SK-N-SH treated with all-trans-retinoic acid at 6 μM for 48 hours (cell line): ENCODE data around the gene PILRA.
"Not testable (repeated sequence)": the region's sequence is repeated elsewhere in the genome, so short reads cannot be mapped to it uniquely, and the experiment has no call there.

Experiments used
- ARNTL ChIP-seq: fragments of 450-650 bp; formaldehyde crosslinking; IDR thresholded peaks from 2 replicates; pipeline ENCODE4 v1.5.0; 2020; ENCODE audit warnings: low read depth, mild to moderate bottlenecking, moderate library complexity, borderline replicate concordance
- GLIS3 ChIP-seq: fragments of 250-450 bp; sonication (Bioruptor Pico); IDR thresholded peaks from 2 replicates; pipeline ENCODE4 v1.5.0; 2020; ENCODE audit warnings: mild to moderate bottlenecking, moderate library complexity
- ISL1 ChIP-seq: fragments of 250-450 bp; sonication (Bioruptor Pico); IDR thresholded peaks from 2 replicates; pipeline ENCODE4 v2.1.2; 2022; ENCODE audit warnings: mild to moderate bottlenecking, moderate library complexity
- PPARA ChIP-seq: fragments of 250-450 bp; sonication (Bioruptor Pico); IDR thresholded peaks from 2 replicates; pipeline ENCODE4 v1.5.0; 2020; ENCODE audit warnings: mild to moderate bottlenecking, borderline replicate concordance
- RARB ChIP-seq: fragments of 250-450 bp; sonication (Bioruptor Pico); IDR thresholded peaks from 2 replicates; pipeline ENCODE4 v1.8.0; 2021; ENCODE audit warnings: mild to moderate bottlenecking, moderate library complexity
- SNAI2 ChIP-seq: fragments of 250-450 bp; sonication (Bioruptor Pico); IDR thresholded peaks from 2 replicates; pipeline ENCODE4 v1.5.0; 2020; ENCODE audit warnings: mild to moderate bottlenecking, moderate library complexity
- TCF4 ChIP-seq: fragments of 250-450 bp; sonication (Bioruptor Pico); IDR thresholded peaks from 2 replicates; pipeline ENCODE4 v1.8.0; 2021; ENCODE audit warnings: mild to moderate bottlenecking, moderate library complexity, borderline replicate concordance
- ZFP3 ChIP-seq: fragments of 250-450 bp; sonication (Bioruptor Pico); IDR thresholded peaks from 2 replicates; pipeline ENCODE4 v1.5.0; 2020; ENCODE audit warnings: mild to moderate bottlenecking, moderate library complexity
- ZFP30 ChIP-seq: fragments of 450-650 bp; formaldehyde crosslinking; IDR thresholded peaks from 2 replicates; pipeline ENCODE4 v1.5.0; 2022; ENCODE audit warnings: mild to moderate bottlenecking, moderate library complexity
- ZNF565 ChIP-seq: fragments of 450-650 bp; formaldehyde crosslinking; conservative IDR thresholded peaks from 2 replicates; pipeline ENCODE4 v1.5.0; 2020; ENCODE audit warnings: low read depth, mild to moderate bottlenecking, moderate library complexity
- TF ChIP-seq, protein P1 (sequence below): fragments of 250-450 bp; sonication (Bioruptor Pico); IDR thresholded peaks from 2 replicates; pipeline ENCODE4 v1.8.0; 2020; ENCODE audit warnings: mild to moderate bottlenecking, moderate library complexity, borderline replicate concordance
- TF ChIP-seq, protein P2 (sequence below): fragments of 250-450 bp; sonication (Bioruptor Pico); IDR thresholded peaks from 2 replicates; pipeline ENCODE4 v1.8.0; 2021; ENCODE audit warnings: low read depth, mild to moderate bottlenecking, moderate library complexity, borderline replicate concordance
- TF ChIP-seq, protein P3 (sequence below): fragments of 250-450 bp; sonication (Bioruptor Pico); IDR thresholded peaks from 2 replicates; pipeline ENCODE4 v1.5.1; 2020; ENCODE audit warnings: low read depth, mild to moderate bottlenecking, moderate library complexity
- TF ChIP-seq, protein P4 (sequence below): fragments of 250-450 bp; sonication (Bioruptor Pico); IDR thresholded peaks from 2 replicates; pipeline ENCODE4 v1.5.1; 2021; ENCODE audit warnings: mild to moderate bottlenecking, moderate library complexity

DNA sequence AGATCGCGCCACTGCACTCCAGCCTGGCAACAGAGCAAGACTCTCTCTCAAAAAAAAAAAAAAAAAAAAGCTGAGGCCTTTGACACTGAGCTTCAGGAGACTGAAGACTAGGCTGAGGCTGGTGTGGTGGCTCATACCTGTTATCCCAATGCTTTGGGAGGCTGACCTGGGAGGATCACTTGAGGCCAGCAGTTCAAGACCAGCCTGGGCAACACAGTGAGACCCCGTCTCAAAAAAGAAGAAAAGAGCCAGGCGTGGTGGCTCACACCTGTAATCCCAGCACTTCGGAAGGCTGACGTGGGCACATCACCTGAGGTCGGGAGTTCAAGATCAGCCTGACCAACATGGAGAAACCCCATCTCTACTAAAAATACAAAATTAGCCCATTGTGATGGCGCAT lies 74.1 kb downstream of the PILRA start:
- not testable (repeated sequence) for TF ChIP-seq PPARA (CRISPR knock-in tag); RARB (CRISPR knock-in tag); ZFP30; TCF4 (CRISPR knock-in tag); ZNF565 (CRISPR knock-in tag); SNAI2 (CRISPR knock-in tag); GLIS3 (CRISPR knock-in tag); ARNTL (CRISPR knock-in tag); ZFP3 (CRISPR knock-in tag); ISL1 (CRISPR knock-in tag)
- TF ChIP-seq, protein P1, sequence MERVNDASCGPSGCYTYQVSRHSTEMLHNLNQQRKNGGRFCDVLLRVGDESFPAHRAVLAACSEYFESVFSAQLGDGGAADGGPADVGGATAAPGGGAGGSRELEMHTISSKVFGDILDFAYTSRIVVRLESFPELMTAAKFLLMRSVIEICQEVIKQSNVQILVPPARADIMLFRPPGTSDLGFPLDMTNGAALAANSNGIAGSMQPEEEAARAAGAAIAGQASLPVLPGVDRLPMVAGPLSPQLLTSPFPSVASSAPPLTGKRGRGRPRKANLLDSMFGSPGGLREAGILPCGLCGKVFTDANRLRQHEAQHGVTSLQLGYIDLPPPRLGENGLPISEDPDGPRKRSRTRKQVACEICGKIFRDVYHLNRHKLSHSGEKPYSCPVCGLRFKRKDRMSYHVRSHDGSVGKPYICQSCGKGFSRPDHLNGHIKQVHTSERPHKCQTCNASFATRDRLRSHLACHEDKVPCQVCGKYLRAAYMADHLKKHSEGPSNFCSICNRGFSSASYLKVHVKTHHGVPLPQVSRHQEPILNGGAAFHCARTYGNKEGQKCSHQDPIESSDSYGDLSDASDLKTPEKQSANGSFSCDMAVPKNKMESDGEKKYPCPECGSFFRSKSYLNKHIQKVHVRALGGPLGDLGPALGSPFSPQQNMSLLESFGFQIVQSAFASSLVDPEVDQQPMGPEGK (CRISPR knock-in tag) = not testable (repeated sequence)
- TF ChIP-seq, protein P2, sequence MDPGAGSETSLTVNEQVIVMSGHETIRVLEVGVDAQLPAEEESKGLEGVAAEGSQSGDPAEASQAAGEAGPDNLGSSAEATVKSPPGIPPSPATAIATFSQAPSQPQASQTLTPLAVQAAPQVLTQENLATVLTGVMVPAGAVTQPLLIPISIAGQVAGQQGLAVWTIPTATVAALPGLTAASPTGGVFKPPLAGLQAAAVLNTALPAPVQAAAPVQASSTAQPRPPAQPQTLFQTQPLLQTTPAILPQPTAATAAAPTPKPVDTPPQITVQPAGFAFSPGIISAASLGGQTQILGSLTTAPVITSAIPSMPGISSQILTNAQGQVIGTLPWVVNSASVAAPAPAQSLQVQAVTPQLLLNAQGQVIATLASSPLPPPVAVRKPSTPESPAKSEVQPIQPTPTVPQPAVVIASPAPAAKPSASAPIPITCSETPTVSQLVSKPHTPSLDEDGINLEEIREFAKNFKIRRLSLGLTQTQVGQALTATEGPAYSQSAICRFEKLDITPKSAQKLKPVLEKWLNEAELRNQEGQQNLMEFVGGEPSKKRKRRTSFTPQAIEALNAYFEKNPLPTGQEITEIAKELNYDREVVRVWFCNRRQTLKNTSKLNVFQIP (CRISPR knock-in tag) = not testable (repeated sequence)
- TF ChIP-seq, protein P3, sequence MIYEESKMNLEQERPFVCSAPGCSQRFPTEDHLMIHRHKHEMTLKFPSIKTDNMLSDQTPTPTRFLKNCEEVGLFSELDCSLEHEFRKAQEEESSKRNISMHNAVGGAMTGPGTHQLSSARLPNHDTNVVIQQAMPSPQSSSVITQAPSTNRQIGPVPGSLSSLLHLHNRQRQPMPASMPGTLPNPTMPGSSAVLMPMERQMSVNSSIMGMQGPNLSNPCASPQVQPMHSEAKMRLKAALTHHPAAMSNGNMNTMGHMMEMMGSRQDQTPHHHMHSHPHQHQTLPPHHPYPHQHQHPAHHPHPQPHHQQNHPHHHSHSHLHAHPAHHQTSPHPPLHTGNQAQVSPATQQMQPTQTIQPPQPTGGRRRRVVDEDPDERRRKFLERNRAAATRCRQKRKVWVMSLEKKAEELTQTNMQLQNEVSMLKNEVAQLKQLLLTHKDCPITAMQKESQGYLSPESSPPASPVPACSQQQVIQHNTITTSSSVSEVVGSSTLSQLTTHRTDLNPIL (CRISPR knock-in tag) = not testable (repeated sequence)
- TF ChIP-seq, protein P4, sequence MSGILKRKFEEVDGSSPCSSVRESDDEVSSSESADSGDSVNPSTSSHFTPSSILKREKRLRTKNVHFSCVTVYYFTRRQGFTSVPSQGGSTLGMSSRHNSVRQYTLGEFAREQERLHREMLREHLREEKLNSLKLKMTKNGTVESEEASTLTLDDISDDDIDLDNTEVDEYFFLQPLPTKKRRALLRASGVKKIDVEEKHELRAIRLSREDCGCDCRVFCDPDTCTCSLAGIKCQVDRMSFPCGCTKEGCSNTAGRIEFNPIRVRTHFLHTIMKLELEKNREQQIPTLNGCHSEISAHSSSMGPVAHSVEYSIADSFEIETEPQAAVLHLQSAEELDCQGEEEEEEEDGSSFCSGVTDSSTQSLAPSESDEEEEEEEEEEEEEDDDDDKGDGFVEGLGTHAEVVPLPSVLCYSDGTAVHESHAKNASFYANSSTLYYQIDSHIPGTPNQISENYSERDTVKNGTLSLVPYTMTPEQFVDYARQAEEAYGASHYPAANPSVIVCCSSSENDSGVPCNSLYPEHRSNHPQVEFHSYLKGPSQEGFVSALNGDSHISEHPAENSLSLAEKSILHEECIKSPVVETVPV = not testable (repeated sequence)
